K562 (cell line): ENCODE results near the gene BCL6B. TPM values are rescaled to one million over a fixed set of nuclear protein-coding genes. Genes with fewer than 3 reads are reported as not detected.

ENCODE experiments used
- ATAC-seq: fragments of 200-7000 bp; cut with Tn5 transposase; 3 replicates; pipeline ENCODE4 v1.9.1; 2020; ENCODE audit warnings: moderate library complexity
- BruUV-seq: library from RNA; stranded (reverse); fragments of 400-500 nt; replicated peaks from 2 replicates; lab custom pipeline; 2021; lab: Mats Ljungman, UMichigan
- CTCF ChIA-PET: fragments of 300-600 bp; formaldehyde crosslinking; extraction: SDS; loops from one replicate; lab custom pipeline; 2021; ENCODE audit warnings: low intra/inter-chr PET ratio; lab: Yijun Ruan, JAX
- POLR2A ChIA-PET: fragments of 300-600, 350-650 bp; sonication (Branson Sonifier 250); formaldehyde crosslinking; extraction: SDS; loops from one replicate; lab custom pipeline; 2021; ENCODE audit warnings: antibody characterized with exemption, inconsistent platforms; lab: Yijun Ruan, JAX
- DNase-seq, 4 experiments: peaks; one replicate each; pipeline versions ENCODE4 v3.0.0 to v3.0.0-alpha.2; 2011 to 2018; ENCODE audit warnings: low spot score in 3 of 4, mixed read lengths in 3 of 4; ENCODE audit errors: extremely low read depth in 1 of 4
- FAIRE-seq: peaks from 2 replicates; lab custom pipeline; 2011; peaks lifted over from hg19 to GRCh38; lab: Jason Lieb, UNC
- H2AFZ ChIP-seq: 2 replicates; pipeline ENCODE4 v1.6.0; 2011; ENCODE audit warnings: low read depth, low read length, control low read depth, inconsistent platforms
- H3K27ac ChIP-seq: fragments of 200-600 bp; 3 replicates; pipeline ENCODE4 v1.8.0; 2011; ENCODE audit warnings: low read depth, mild to moderate bottlenecking, control low read depth, inconsistent platforms, low read length, moderate library complexity, mixed read lengths; ENCODE audit errors: extremely low read depth
- H3K27me3 ChIP-seq, 2 experiments: fragments of 300-600 bp in 1 of 2; 2 replicates in 1 of 2; 3 replicates in 1 of 2; pipeline versions ENCODE4 v1.6.0 to v1.8.0; 2011; ENCODE audit warnings: inconsistent platforms in 2 of 2, low read length in 2 of 2, mild to moderate bottlenecking in 1 of 2, mixed read lengths in 1 of 2, moderate library complexity in 1 of 2; ENCODE audit not compliant: control insufficient read depth in 2 of 2, insufficient read depth in 2 of 2
- H3K36me3 ChIP-seq: fragments of 300-600 bp; 3 replicates; pipeline ENCODE4 v1.8.0; 2011; ENCODE audit warnings: mild to moderate bottlenecking, low read length, inconsistent platforms; ENCODE audit not compliant: control insufficient read depth, insufficient read depth
- H3K4me1 ChIP-seq, 2 experiments: fragments of 200-600 bp in 1 of 2; replicated peaks in 1 of 2; 2 replicates in 1 of 2; 3 replicates in 1 of 2; pipeline versions ENCODE4 v1.5.1 to v1.8.0; 2011; ENCODE audit warnings: inconsistent platforms in 2 of 2, low read length in 2 of 2, mild to moderate bottlenecking in 1 of 2, mixed read lengths in 1 of 2, moderate library complexity in 1 of 2; ENCODE audit not compliant: control insufficient read depth in 2 of 2, insufficient read depth in 2 of 2
- H3K4me2 ChIP-seq: 2 replicates; pipeline ENCODE4 v1.6.1; 2011; ENCODE audit warnings: low read length, control low read depth, inconsistent platforms, mixed read lengths; ENCODE audit not compliant: insufficient read depth
- H3K4me3 ChIP-seq: fragments of 200-600 bp; sonication (generic), shearing (Covaris generic); 2 replicates; pipeline ENCODE4 v1.5.1; 2016; ENCODE audit warnings: control low read depth, inconsistent platforms
- H3K79me2 ChIP-seq: fragments of 200-600 bp; 3 replicates; pipeline ENCODE4 v1.8.0; 2011; ENCODE audit warnings: low read length, inconsistent platforms; ENCODE audit not compliant: control insufficient read depth, insufficient read depth
- H3K9ac ChIP-seq, 2 experiments: 2 replicates each; pipeline versions ENCODE4 v1.6.0 to v1.6.1; 2011; ENCODE audit warnings: low read depth in 2 of 2, low read length in 2 of 2, control low read depth in 1 of 2, inconsistent platforms in 1 of 2, mild to moderate bottlenecking in 1 of 2, mixed read lengths in 1 of 2; ENCODE audit not compliant: insufficient read depth in 1 of 2
- H3K9me1 ChIP-seq: one replicate; pipeline ENCODE4 v1.6.0; 2011; ENCODE audit warnings: inconsistent platforms, mild to moderate bottlenecking, low read length, moderate library complexity; ENCODE audit not compliant: control insufficient read depth, insufficient read depth
- H3K9me3 ChIP-seq: replicated peaks from 2 replicates; pipeline ENCODE4 v1.5.1; 2011; ENCODE audit warnings: low read depth, low read length, inconsistent platforms; ENCODE audit not compliant: control insufficient read depth, insufficient read depth
- H4K20me1 ChIP-seq: replicated peaks from 2 replicates; pipeline ENCODE4 v1.6.1; 2011; ENCODE audit warnings: low read length, inconsistent platforms, mixed read lengths; ENCODE audit not compliant: control insufficient read depth, insufficient read depth
- FOXP4 ChIP-seq: sonication (generic); formaldehyde crosslinking; IDR thresholded peaks from 2 replicates; pipeline ENCODE4 v1.8.0; 2022; ENCODE audit warnings: mild to moderate bottlenecking, missing genetic modification reagents, borderline replicate concordance
- PATZ1 ChIP-seq: fragments of 250-450 bp; sonication (Bioruptor Pico); IDR thresholded peaks from 2 replicates; pipeline ENCODE4 v1.5.0; 2020; ENCODE audit warnings: mild to moderate bottlenecking, borderline replicate concordance
- ZKSCAN1 ChIP-seq: fragments of 150-350 bp; IDR thresholded peaks from 2 replicates; pipeline ENCODE4 v1.6.1; 2016; ENCODE audit warnings: low read depth, low read length
- ZNF197 ChIP-seq: fragments of 200-800 bp; sonication (Bioruptor generic); IDR thresholded peaks from 2 replicates; pipeline ENCODE4 v1.6.1; 2016; ENCODE audit warnings: low read depth, missing genetic modification characterization, missing compliant biosample characterization
- WGBS: fragments of 100-300 bp; shearing (Covaris generic); methylation state at CpG from one replicate; pipeline ENCODE4 v1.1.6; 2016; ENCODE audit warnings: low coverage, mixed read lengths; ENCODE audit not compliant: insufficient coverage; ENCODE audit errors: missing lambda C conversion rate; 5-methylcytosine and 5-hydroxymethylcytosine counted together
- in situ Hi-C: fragments of 300-500 bp; cut with MboI; formaldehyde crosslinking; loops from 4 replicates; pipeline ENCODE4 v1.15.0; 2018; ENCODE audit warnings: inconsistent platforms, mixed read lengths
- intact Hi-C: fragments of 100-400 bp; cut with micrococcal nuclease; formaldehyde crosslinking; loops from 2 replicates; pipeline ENCODE4 v1.14.2; 2022
- polyA plus RNA-seq, 8 experiments: library from polyadenylated mRNA; depleted of rRNA in 4 of 8; stranded (reverse) in 5 of 8; unstranded in 3 of 8; fragments of >200 nt; fragmentation: Nextera tagmentation in 2 of 8; fragmentation: Illumina TruSeq in 1 of 8; extraction: Ambion mirVana in 2 of 8; extraction: Trizol in 1 of 8; gene quantifications; 2 replicates each; pipeline versions ENCODE4 v1.2.1 to v1.2.3, GENCODE V29; 2011 to 2014; ENCODE audit warnings: inconsistent platforms in 1 of 8, missing spikeins in 1 of 8
- total RNA-seq, 7 experiments: library from RNA; depleted of rRNA in 6 of 7; stranded (reverse); fragments of >200 nt in 6 of 7; fragmentation: Illumina TruSeq in 2 of 7; extraction: Trizol in 2 of 7; gene quantifications; 2 replicates each; pipeline versions ENCODE4 v1.2.1 to v1.2.3, GENCODE V29; 2011 to 2021; ENCODE audit warnings: low replicate concordance in 1 of 7

BCL6B gene
- total and polyA plus RNA-seq, 9 of the 15 experiments (the other 6 are each of a cell fraction or from before 2014, with no cell fraction given) = 0.89 to 5.0 (median 3.6) TPM

GRCh38 chr17:7011415-7011814 is 11.4 kb upstream of the BCL6B start (continued):
- TF ChIP-seq FOXP4 = no peak
- no peak for TF ChIP-seq ZKSCAN1
- TF ChIP-seq, all 486 proteins: peak for 1

- TF ChIP-seq ZNF197 (CRISPR knock-in tag) (0 out of 2 replicates have a peak, but pooled peaks have one; percentile 40), PATZ1 (CRISPR knock-in tag) (no peak)
- H3K4me2 ChIP-seq = peak overlapping the region; percentile 100
- WGBS = 0% methylated on average over 5 of the region's 6 CpGs
- H4K20me1 ChIP-seq = no peaks in the 10 kb centered on the region
- no peaks in the 10 kb centered on the region for H3K9me3 ChIP-seq
- peak overlapping the region; percentile 96 for H3K27ac ChIP-seq
- in situ Hi-C loops (loop anchor here (5.0 kb wide), 1 partner anchor 170 kb away; no protein-coding TSS in a partner anchor), intact Hi-C loops (loop anchor here (5.0 kb wide), 1 partner anchor 345 kb away; no protein-coding TSS in a partner anchor)
- peaks cover 22% of the 10 kb centered on the region; the same call in 2 of the 3 replicates for H3K36me3 ChIP-seq
- H3K9ac ChIP-seq = peak overlapping the region; percentile 88 to 98
- FAIRE-seq = no peak
- ATAC-seq = no peak
- BruUV-seq = TSS peak; percentile 77
- ChIA-PET POLR2A (interaction anchor here (0.6 to 1.3 kb wide), 5 partner anchors 15 to 168 kb away, joined by 3 to 4 read pairs (median 3); partner anchors contain the start of gene SLC16A13), CTCF (no interaction called here)
- H3K4me3 ChIP-seq = peak overlapping the region; percentile 81
- H3K4me1 ChIP-seq = peaks cover 25 to 31% of the 10 kb centered on the region in 2 experiments
- no peaks in the 10 kb centered on the region for H3K27me3 ChIP-seq
- H2AFZ ChIP-seq = peak overlapping the region; percentile 91
- peaks cover 56% of the 10 kb centered on the region for H3K79me2 ChIP-seq
- H3K9me1 ChIP-seq = no peaks in the 10 kb centered on the region
- DNase-seq = no peak
Measured at GRCh38 chr17:7011942-7012254, 11.0 kb upstream of the BCL6B start.
